Kidney (tissue), 14 donors: Measurements from ENCODE around the gene TCF19. TPM values are rescaled to one million over a fixed set of nuclear protein-coding genes. Genes with fewer than 3 reads are reported as not detected.
"Not testable (repeated sequence)": the region's sequence is repeated elsewhere in the genome, so short reads cannot be mapped to it uniquely, and the experiment has no call there.

ENCODE experiments used
- DNase-seq, 5 donors: peaks; one replicate each; pipeline ENCODE4 v3.0.0-alpha.2; 2013 to 2020
- FAIRE-seq: peaks from 2 replicates; lab custom pipeline; 2012; peaks lifted over from hg19 to GRCh38; lab: Jason Lieb, UNC
- H3K27ac ChIP-seq, 2 donors: one replicate each; pipeline ENCODE4 v1.7.0; 2013; ENCODE audit warnings: low read depth in 2 of 2, low read length in 2 of 2, inconsistent platforms in 1 of 2
- H3K27me3 ChIP-seq: one replicate; pipeline ENCODE4 v1.7.1; 2013; ENCODE audit warnings: low read length, inconsistent platforms; ENCODE audit not compliant: control insufficient read depth, insufficient read depth
- H3K36me3 ChIP-seq, 3 donors: one replicate each; pipeline versions ENCODE4 v1.7.0 to v1.7.1; 2013; ENCODE audit warnings: low read length in 3 of 3, control low read depth in 1 of 3, inconsistent platforms in 1 of 3; ENCODE audit not compliant: insufficient read depth in 3 of 3, control insufficient read depth in 2 of 3
- H3K4me1 ChIP-seq, 3 donors: one replicate each; pipeline versions ENCODE4 v1.7.0 to v1.7.1; 2013; ENCODE audit warnings: low read length in 3 of 3, inconsistent platforms in 1 of 3, low read depth in 1 of 3; ENCODE audit not compliant: control insufficient read depth in 2 of 3, insufficient read depth in 2 of 3
- H3K4me3 ChIP-seq, 3 donors: one replicate each; pipeline versions ENCODE4 v1.7.0 to v1.8.1; 2013; ENCODE audit warnings: low read length in 3 of 3, control low read depth in 1 of 3, inconsistent platforms in 1 of 3
- H3K9ac ChIP-seq, 3 donors: one replicate each; pipeline versions ENCODE4 v1.7.0 to v1.7.1; 2013; ENCODE audit warnings: low read length in 3 of 3, control low read depth in 1 of 3, inconsistent platforms in 1 of 3
- H3K9me3 ChIP-seq, 3 donors: one replicate each; pipeline versions ENCODE4 v1.7.0 to v1.7.1; 2013; ENCODE audit warnings: low read length in 3 of 3, control low read depth in 1 of 3, inconsistent platforms in 1 of 3; ENCODE audit not compliant: control insufficient read depth in 2 of 3, insufficient read depth in 1 of 3
- intact Hi-C: fragments of 100-400 bp; cut with DNase I; formaldehyde crosslinking; loops from one replicate; pipeline ENCODE4 v1.11.1; 2022
- polyA plus RNA-seq: library from polyadenylated mRNA; stranded (reverse); fragments of 350-450 nt; fragmentation: Illumina TruSeq; extraction: RNeasy Lipid Tissue Mini Kit (QIAGEN cat#74804); gene quantifications from one replicate; pipeline ENCODE4 v1.2.3, GENCODE V29; 2014; ENCODE audit warnings: low read depth, low replicate concordance; ENCODE audit not compliant: insufficient read depth
- total RNA-seq: library from RNA; stranded (reverse); fragmentation: NEBNext Ultra II Directional; extraction: Animal tissue kit (Norgen Biotek cat#: 25700); gene quantifications from one replicate; pipeline ENCODE4 v1.2.1, GENCODE V29; 2021
- TF ChIP-seq, protein P1 (sequence below): IDR thresholded peaks from 3 replicates; pipeline ENCODE4 v1.5.1; 2012; ENCODE audit warnings: mild to moderate bottlenecking, moderate library complexity, borderline replicate concordance; ENCODE audit not compliant: insufficient read depth; ENCODE audit errors: extremely low read depth
- donor health status: control.
- donor health status: control.
- donor health status: control.
- donor health status: control.
- donor health status: control.
- donor health status: DM: yes; HTN: yes; CAD: no.
- donor health status: Normal renal cell carcinoma (clear cell type).

TCF19 gene
- total and polyA plus RNA-seq, 2 donors from 2014 or later, result 5.1 to 7.1 TPM

DNA sequence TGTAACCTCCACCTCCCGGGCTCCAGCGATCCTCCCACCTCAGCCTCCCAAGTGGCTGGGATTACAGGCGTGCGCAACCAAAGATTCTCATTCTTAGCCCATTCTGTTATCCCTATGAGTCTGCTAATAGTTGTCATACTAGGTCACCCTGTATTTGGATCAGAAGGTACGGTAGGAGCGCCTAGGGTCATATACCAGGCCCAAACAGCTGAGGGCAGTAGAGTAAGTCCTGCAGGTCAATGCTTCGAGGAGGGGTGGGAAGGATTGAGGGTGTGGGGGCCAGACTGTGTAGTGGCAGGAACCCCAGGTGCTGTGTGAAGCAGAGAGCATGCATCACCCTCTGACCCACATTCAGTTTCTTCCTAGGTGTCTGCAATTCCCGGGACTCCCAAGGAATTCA, 34.8 kb downstream of the TCF19 start:
- TF ChIP-seq, protein P1, sequence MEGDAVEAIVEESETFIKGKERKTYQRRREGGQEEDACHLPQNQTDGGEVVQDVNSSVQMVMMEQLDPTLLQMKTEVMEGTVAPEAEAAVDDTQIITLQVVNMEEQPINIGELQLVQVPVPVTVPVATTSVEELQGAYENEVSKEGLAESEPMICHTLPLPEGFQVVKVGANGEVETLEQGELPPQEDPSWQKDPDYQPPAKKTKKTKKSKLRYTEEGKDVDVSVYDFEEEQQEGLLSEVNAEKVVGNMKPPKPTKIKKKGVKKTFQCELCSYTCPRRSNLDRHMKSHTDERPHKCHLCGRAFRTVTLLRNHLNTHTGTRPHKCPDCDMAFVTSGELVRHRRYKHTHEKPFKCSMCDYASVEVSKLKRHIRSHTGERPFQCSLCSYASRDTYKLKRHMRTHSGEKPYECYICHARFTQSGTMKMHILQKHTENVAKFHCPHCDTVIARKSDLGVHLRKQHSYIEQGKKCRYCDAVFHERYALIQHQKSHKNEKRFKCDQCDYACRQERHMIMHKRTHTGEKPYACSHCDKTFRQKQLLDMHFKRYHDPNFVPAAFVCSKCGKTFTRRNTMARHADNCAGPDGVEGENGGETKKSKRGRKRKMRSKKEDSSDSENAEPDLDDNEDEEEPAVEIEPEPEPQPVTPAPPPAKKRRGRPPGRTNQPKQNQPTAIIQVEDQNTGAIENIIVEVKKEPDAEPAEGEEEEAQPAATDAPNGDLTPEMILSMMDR, result no peak
- Histone ChIP-seq H3K4me1 (peaks cover 0 to 3% (median 0%) of the 10 kb centered on the region in 3 donors), H3K4me3 (no peak overlapping the region), H3K36me3 (no peaks in the 10 kb centered on the region), H3K9ac (no peak overlapping the region), H3K27ac (no peak overlapping the region), H3K9me3 (no peaks in the 10 kb centered on the region), H3K27me3 (no peaks in the 10 kb centered on the region)
- no peak for DNase-seq
- no peak for FAIRE-seq
- intact Hi-C loops, result loop anchor here (5.0 kb wide), 1 partner anchor 56 kb away; the partner anchor contains the start of gene PSORS1C2

DNA sequence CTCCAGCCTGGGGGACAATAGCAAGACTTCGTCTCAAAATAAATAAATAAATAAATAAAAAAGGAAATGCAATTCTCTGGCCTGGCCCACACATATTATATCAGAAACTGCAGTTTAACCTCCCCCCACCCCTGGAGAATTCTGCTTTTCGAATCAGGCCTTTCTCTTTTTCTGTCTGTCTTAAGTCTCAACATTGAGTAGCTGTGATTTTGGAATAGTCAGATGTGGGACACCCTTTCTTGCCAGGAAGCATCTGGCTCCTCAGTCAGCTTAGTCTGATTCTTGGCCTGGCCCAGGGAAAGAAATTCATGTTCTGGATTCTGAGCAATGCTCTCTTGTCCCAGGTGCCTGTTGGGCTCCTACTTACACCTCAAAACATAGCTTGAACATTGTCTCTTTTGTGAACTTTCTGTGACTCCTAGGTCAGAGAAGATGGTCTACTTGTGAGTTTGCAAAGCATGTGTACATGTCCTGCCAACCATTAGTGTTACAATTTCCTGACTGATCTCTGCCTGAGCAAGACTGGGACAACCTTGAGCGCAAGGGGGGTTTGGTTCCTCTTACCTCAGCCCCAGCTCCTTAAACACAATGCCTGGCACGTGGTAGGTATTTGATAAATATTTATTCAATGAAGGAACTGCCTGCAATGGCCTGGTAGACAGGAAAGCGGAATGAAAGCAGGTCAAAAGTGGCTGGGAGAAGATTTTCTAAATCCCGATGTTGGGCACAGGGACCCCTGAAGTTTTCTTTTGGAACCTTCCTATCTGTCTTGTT, 35.9 kb downstream of the TCF19 start:
- DNase-seq, result no peak
- intact Hi-C loops, result loop anchor here (5.0 kb wide), 1 partner anchor 57 kb away; the partner anchor contains the start of gene PSORS1C2
- TF ChIP-seq, protein P1, result no peak
- Histone ChIP-seq H3K9me3 (no peaks in the 10 kb centered on the region), H3K4me3 (no peak overlapping the region), H3K36me3 (no peaks in the 10 kb centered on the region), H3K9ac (no peak overlapping the region), H3K27me3 (no peaks in the 10 kb centered on the region), H3K4me1 (peaks cover 0 to 3% (median 0%) of the 10 kb centered on the region in 3 donors), H3K27ac (no peak overlapping the region)
- FAIRE-seq, result no peak

DNA sequence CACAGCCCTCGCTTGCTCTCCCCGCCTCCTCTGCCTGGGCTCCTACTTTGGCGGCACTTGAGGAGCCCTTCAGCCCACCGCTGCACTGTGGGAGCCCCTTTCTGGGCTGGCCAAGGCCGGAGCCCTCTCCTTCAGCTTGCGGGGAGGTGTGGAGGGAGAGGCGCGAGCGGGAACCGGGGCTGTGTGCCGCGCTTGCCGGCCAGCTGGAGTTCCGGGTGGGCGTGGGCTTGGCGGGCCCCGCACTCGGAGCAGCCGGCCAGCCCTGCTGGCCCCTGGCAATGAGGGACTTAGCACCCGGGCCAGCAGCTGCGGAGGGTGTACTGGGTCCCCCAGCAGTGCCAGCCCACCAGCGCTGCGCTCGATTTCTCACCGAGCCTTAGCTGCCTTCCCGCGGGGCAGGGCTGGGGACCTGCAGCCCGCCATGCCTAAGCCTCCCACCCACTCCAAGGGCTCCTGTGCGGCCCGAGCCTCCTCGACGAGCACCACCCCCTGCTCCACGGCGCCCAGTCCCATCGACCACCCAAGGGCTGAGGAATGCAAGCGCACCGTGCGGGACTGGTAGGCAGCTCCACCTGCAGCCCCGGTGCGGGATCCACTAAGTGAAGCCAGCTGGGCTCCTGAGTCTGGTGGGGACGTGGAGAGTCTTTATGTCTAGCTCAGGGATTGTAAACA, 37.1 kb downstream of the TCF19 start:
- H3K36me3 ChIP-seq, FAIRE-seq, H3K9ac ChIP-seq, intact Hi-C loops, H3K9me3 ChIP-seq, DNase-seq, H3K27ac ChIP-seq, H3K27me3 ChIP-seq, H3K4me1 ChIP-seq, H3K4me3 ChIP-seq: not testable (repeated sequence)

DNA sequence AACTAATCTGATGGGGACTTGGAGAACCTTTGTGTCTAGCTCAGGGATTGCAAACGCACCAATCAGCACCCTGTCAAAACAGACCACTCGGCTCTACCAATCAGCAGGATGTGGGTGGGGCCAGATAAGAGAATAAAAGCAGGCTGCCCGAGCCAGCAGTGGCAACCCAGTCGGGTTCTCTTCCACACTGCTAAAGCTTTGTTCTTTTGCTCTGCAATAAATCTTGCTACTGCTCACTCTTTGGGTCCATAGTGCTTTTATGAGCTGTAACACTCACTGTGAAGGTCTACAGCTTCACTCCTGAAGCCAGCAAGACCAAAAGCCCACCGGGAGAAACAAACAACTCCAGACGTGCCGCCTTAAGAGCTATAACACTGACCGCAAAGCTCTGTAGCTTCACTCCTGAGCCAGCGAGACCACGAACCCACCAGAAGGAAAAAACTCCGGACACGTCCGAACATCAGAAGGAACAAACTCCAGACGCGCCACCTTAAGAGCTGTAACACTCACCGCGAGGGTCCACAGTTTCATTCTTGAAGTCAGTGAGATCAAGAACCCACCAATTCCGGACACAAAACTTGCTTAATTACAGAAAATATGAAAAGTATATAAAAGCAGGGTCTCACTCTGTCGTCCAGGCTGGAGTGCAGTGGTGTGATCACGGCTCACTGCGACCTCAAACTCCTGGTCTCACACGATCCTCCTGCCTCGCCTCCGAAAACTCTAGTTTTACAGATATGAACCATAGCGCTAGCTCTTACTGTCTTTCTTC, 38.0 kb downstream of the TCF19 start:
- DNase-seq, H3K36me3 ChIP-seq, intact Hi-C loops, FAIRE-seq, H3K27me3 ChIP-seq, H3K9me3 ChIP-seq, H3K4me1 ChIP-seq: not testable (repeated sequence)
- Histone ChIP-seq H3K27ac (peak overlapping the region in 1 of 2 donors; percentile 95), H3K9ac (peak overlapping the region in 2 of 3 donors; percentile 30 to 94), H3K4me3 (peak overlapping the region; percentile 74 to 82 (median 77))
